HepG2 (cell line): ENCODE results near the gene LTB4R. TPM values are rescaled to one million over a fixed set of nuclear protein-coding genes. Genes with fewer than 3 reads are reported as not detected.
A peak's percentile ranks its signal among the peaks of the same experiment; 100 is the strongest.

ENCODE experiments used
- CHD4 ChIP-seq: fragments of 200-600 bp; sonication (generic); IDR thresholded peaks from 2 replicates; pipeline ENCODE4 v1.7.0; 2017; ENCODE audit warnings: mild to moderate bottlenecking, low read length, borderline replicate concordance
- CSRNP2 ChIP-seq: sonication (generic); formaldehyde crosslinking; conservative IDR thresholded peaks from 2 replicates; pipeline ENCODE4 v1.8.0; 2022; ENCODE audit warnings: low read depth, missing genetic modification reagents
- FOXP4 ChIP-seq: sonication (generic); formaldehyde crosslinking; IDR thresholded peaks from 2 replicates; pipeline ENCODE4 v1.4.0; 2020; ENCODE audit warnings: missing genetic modification reagents
- HDAC1 ChIP-seq: sonication (generic); formaldehyde crosslinking; IDR thresholded peaks from 2 replicates; pipeline ENCODE4 v1.5.1; 2020; ENCODE audit warnings: mild to moderate bottlenecking, missing genetic modification reagents
- KLF16 ChIP-seq, 2 experiments: sonication (generic) in 1 of 2; formaldehyde crosslinking in 1 of 2; IDR thresholded peaks; 2 replicates each; pipeline versions ENCODE4 v1.6.1 to v1.8.0; 2016 to 2023; ENCODE audit warnings: missing genetic modification reagents in 2 of 2, missing compliant biosample characterization in 1 of 2
- MTA3 ChIP-seq: sonication (generic); formaldehyde crosslinking; IDR thresholded peaks from 2 replicates; pipeline ENCODE4 v1.4.0; 2020; ENCODE audit warnings: missing genetic modification reagents
- NFE2L1 ChIP-seq: sonication (generic); formaldehyde crosslinking; IDR thresholded peaks from 2 replicates; pipeline ENCODE4 v1.4.0; 2020; ENCODE audit warnings: missing genetic modification reagents, mild to moderate bottlenecking, borderline replicate concordance
- NR2C2 ChIP-seq: sonication (generic); formaldehyde crosslinking; IDR thresholded peaks from 2 replicates; pipeline ENCODE4 v1.4.0; 2020; ENCODE audit warnings: missing genetic modification reagents, mild to moderate bottlenecking, moderate library complexity, borderline replicate concordance
- PAF1 ChIP-seq: IDR thresholded peaks from 2 replicates; pipeline ENCODE4 v1.6.1; 2016; ENCODE audit warnings: missing genetic modification reagents, missing compliant biosample characterization
- PAWR ChIP-seq: sonication (generic); formaldehyde crosslinking; IDR thresholded peaks from 2 replicates; pipeline ENCODE4 v1.4.0; 2020; ENCODE audit warnings: missing genetic modification reagents, mild to moderate bottlenecking, borderline replicate concordance
- SNAPC2 ChIP-seq: sonication (generic); formaldehyde crosslinking; IDR thresholded peaks from 2 replicates; pipeline ENCODE4 v1.8.1; 2022; ENCODE audit warnings: mild to moderate bottlenecking, missing genetic modification reagents
- THAP11 ChIP-seq: IDR thresholded peaks from 2 replicates; pipeline ENCODE4 v1.6.1; 2016; ENCODE audit warnings: missing biosample characterization, missing genetic modification reagents
- TOE1 ChIP-seq: sonication (generic); formaldehyde crosslinking; IDR thresholded peaks from 2 replicates; pipeline ENCODE4 v1.4.0; 2020; ENCODE audit warnings: mild to moderate bottlenecking, missing genetic modification reagents
- ZBTB1 ChIP-seq: sonication (generic); formaldehyde crosslinking; IDR thresholded peaks from 2 replicates; pipeline ENCODE4 v1.4.0; 2020; ENCODE audit warnings: missing genetic modification reagents, borderline replicate concordance
- ZMAT5 ChIP-seq: sonication (generic); formaldehyde crosslinking; IDR thresholded peaks from 2 replicates; pipeline ENCODE4 v1.5.0; 2020; ENCODE audit warnings: mild to moderate bottlenecking, low read depth, missing genetic modification reagents, borderline replicate concordance
- ZNF691 ChIP-seq: sonication (generic); formaldehyde crosslinking; IDR thresholded peaks from 2 replicates; pipeline ENCODE4 v1.4.0; 2020; ENCODE audit warnings: missing genetic modification reagents, low read depth, mild to moderate bottlenecking, borderline replicate concordance
- ZNF775 ChIP-seq: sonication (generic); formaldehyde crosslinking; IDR thresholded peaks from 2 replicates; pipeline ENCODE4 v1.4.0; 2020; ENCODE audit warnings: missing genetic modification reagents, mild to moderate bottlenecking, moderate library complexity, borderline replicate concordance
- polyA plus RNA-seq, 8 experiments: library from polyadenylated mRNA; depleted of rRNA in 3 of 8; stranded (reverse) in 7 of 8; unstranded in 1 of 8; fragments of >200 nt; fragmentation: Illumina TruSeq in 4 of 8; extraction: Trizol in 4 of 8; gene quantifications; 2 replicates each; pipeline versions ENCODE4 v1.2.1 to v1.2.3, GENCODE V29; 2011 to 2016; ENCODE audit warnings: low read depth in 4 of 8, missing spikeins in 1 of 8, mixed read lengths in 1 of 8; ENCODE audit not compliant: insufficient read depth in 1 of 8
- total RNA-seq, 5 experiments: library from RNA; depleted of rRNA; stranded (reverse); fragments of >200 nt; fragmentation: Illumina TruSeq; extraction: Trizol; gene quantifications; 2 replicates each; pipeline ENCODE4 v1.2.3, GENCODE V29; 2016; ENCODE audit warnings: low read depth in 1 of 5
- TF ChIP-seq, protein P1 (sequence below): sonication (generic); formaldehyde crosslinking; IDR thresholded peaks from 2 replicates; pipeline ENCODE4 v1.5.1; 2020; ENCODE audit warnings: mild to moderate bottlenecking, missing genetic modification reagents, borderline replicate concordance
- TF ChIP-seq, protein P2 (sequence below): sonication (generic); formaldehyde crosslinking; IDR thresholded peaks from 2 replicates; pipeline ENCODE4 v1.5.0; 2020; ENCODE audit warnings: missing genetic modification reagents, mild to moderate bottlenecking, borderline replicate concordance

The LTB4R gene
- total and polyA plus RNA-seq, 2 of the 13 experiments (the other 11 are each of a cell fraction or from before 2014, with no cell fraction given) = 3.2 to 8.2 TPM

DNA sequence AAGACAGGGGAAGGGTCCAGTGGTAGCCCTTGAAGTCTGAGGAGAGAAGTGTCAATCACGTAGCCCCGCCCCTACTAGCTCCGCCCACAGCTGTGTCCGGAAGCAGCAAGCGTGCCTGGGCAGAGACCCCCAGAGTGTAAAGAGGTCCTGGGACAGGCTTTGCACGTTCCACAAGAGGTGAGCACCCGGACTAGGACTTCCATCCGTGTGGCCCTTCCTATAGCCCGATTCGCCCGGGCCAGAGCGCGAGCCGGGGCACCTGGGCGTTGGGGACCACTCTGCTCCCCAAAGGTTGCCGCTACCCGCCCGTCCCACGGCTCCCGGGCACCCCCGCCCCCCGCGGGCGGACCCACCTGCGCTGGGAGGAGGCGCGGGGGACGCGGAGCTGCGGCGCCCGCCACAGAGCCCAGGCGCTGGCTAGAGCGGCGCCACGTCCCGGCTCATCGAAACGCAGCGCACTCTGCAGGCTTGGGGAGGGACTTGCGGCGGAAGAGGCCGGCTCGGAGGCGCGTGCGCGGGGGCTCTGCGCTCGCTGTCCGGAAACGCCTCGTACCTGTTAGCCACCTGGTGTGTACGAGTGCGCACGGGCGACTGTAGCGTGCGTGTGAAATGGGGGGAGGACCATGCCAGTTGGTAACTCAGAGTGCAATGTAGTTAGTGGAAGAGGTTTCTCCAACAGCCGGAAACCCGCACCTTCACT lies 40.0 kb upstream of the LTB4R start, which contains the start of gene RABGGTA (continued):
- TF ChIP-seq, protein P1, sequence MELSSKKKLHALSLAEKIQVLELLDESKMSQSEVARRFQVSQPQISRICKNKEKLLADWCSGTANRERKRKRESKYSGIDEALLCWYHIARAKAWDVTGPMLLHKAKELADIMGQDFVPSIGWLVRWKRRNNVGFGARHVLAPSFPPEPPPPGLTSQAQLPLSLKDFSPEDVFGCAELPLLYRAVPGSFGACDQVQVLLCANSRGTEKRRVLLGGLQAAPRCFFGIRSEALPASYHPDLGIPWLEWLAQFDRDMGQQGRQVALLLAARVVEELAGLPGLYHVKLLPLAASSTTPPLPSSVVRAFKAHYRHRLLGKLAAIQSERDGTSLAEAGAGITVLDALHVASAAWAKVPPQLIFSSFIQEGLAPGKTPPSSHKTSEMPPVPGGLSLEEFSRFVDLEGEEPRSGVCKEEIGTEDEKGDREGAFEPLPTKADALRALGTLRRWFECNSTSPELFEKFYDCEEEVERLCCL (CRISPR knock-in tag) = peak; percentile 98
- TF ChIP-seq FOXP4 (peak; percentile 93), PAWR (CRISPR knock-in tag) (peak; percentile 42; the same call in 1 of the 2 replicates), ZMAT5 (no peak; the same call in 1 of the 2 replicates), ZBTB1 (0 out of 2 replicates have a peak, but pooled peaks have one; percentile 3), MTA3 (CRISPR knock-in tag) (no peak), NFE2L1 (no peak), NR2C2 (CRISPR knock-in tag) (peak; percentile 94), TOE1 (CRISPR knock-in tag) (peak; percentile 99), PAF1 (peak; percentile 33; the same call in 1 of the 2 replicates), ZNF691 (CRISPR knock-in tag) (peak; percentile 99), KLF16 (CRISPR knock-in tag; IDR thresholded peaks at IDR 0.05) (peak; percentile 97 to 100), HDAC1 (CRISPR knock-in tag) (peak; percentile 99), THAP11 (CRISPR knock-in tag) (peak; percentile 97), CSRNP2 (CRISPR knock-in tag) (peak; percentile 94; the same call in 1 of the 2 replicates), ZNF775 (CRISPR knock-in tag) (no peak), CHD4 (no peak), SNAPC2 (peak; percentile 99)
- TF ChIP-seq, protein P2, sequence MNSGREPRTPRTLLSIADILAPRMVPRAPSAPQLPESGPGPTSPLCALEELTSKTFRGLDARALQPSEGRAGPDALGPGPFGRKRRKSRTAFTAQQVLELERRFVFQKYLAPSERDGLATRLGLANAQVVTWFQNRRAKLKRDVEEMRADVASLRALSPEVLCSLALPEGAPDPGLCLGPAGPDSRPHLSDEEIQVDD = peak; percentile 98; the same call in 1 of the 2 replicates
